Measurements from ENCODE around the gene HARBI1.

The HARBI1 gene, protein sequence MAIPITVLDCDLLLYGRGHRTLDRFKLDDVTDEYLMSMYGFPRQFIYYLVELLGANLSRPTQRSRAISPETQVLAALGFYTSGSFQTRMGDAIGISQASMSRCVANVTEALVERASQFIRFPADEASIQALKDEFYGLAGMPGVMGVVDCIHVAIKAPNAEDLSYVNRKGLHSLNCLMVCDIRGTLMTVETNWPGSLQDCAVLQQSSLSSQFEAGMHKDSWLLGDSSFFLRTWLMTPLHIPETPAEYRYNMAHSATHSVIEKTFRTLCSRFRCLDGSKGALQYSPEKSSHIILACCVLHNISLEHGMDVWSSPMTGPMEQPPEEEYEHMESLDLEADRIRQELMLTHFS

DNA sequence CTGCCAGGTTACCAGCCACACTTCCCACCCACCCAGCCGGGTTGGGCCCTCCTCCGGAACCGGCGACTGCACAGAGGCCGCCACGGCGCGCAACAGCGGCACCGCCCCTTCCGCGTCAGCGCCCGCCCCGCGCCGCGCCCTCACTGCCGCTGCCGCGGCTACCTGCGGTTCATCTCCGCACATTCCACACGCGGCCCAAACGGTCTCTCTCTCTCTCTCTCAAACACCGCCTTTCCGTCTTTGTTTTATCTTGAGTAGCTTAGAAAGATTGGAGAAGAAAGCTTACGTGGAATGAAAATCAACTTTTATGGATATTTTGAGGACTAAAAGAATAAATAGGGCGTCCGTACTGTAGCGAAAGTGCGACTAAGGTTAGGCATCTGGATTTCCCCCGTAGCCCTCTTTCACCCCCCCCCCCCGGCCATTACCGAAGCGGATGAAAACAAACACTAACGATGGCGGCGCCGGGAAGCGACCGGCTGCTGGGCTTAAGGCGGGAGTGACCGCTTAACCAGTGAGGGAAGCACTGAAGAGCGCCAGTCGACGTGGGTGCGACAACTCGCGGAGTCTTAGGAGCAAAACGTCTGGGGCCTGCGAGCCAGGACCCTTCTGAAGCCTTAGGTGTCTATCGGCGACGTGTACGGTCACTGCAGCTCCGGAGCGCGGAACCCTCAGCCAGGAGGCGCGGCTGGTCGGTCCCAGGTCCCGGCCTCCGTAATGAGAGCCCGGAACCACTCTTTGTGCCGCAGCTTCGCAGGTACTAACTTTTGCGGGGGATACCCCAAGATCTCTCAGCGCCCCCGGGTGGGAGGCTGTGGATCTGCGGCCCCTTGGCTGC is at the start of gene HARBI1, which contains the start of gene ATG13:
TSS of gene HARBI1 (minus strand) at position 94 of the 838 bp plus-strand sequence. CDS start 990 bp downstream, outside the sequence.
TSS of gene ATG13 (plus strand) at position 420 of the 838 bp plus-strand sequence. CDS start 26,739 bp downstream, outside the sequence.
- DNase-seq, result peak; percentile 20 to 97 (median 79)

DNA sequence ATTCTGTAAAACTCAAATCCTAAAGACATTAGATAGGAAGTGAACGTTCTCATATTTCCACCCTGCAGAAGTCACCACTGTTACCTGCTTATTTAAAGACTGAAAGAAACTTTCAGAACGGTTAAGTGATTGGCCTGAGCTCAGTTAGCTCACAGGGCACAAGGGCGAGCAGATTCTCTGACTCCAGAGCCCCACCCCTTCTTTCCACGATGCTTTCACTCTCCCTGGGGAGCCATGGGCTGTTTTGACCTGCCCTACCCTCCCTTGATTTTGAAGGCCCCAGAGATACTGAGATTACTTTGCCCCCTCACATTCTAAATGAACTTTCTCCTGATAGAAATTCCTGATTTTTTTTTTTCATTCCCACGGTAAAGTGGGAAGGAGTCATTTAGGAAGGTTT is 49.5 kb upstream of the HARBI1 start:
- no peak for DNase-seq

DNA sequence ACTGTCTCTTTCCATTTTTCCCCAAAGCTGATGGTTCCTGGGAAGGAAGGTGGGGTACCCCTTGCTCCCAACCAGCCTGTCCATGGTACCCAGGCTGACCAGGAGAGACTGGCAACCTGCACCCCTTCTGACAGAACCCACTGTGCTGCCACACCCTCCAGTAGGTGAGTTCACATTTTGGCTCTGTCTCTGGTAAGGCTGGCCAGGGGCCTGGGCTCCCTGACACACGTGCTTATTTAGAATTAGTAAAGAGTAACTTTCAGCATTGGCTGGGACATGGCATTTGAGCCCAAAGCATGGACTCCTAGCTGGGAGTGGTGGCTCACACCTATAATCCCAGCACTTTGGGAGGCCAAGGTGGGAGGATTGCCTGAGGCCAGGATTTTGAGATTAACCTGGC is 48.3 kb upstream of the HARBI1 start:
- DNase-seq, result no peak

DNA sequence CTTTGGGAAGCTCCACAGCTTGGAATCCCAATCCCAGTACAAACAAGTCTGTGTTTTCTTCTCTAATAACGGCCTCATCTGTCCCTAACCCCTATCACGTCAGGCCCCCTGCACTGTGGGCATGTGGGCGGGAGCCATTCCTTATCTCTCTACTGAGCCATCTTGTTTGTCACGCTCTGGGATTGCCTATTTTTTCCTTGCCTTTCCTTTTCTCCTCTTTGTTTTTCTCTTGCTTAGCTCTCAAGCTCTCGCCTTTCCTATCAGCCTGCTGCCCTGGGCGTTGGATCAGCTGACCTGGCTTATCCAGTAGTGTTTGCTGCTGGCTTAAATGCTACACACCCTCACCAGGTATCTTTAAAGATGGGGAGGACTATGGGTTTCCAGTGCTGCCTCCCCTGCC is 47.6 kb upstream of the HARBI1 start:
- no peak for DNase-seq

DNA sequence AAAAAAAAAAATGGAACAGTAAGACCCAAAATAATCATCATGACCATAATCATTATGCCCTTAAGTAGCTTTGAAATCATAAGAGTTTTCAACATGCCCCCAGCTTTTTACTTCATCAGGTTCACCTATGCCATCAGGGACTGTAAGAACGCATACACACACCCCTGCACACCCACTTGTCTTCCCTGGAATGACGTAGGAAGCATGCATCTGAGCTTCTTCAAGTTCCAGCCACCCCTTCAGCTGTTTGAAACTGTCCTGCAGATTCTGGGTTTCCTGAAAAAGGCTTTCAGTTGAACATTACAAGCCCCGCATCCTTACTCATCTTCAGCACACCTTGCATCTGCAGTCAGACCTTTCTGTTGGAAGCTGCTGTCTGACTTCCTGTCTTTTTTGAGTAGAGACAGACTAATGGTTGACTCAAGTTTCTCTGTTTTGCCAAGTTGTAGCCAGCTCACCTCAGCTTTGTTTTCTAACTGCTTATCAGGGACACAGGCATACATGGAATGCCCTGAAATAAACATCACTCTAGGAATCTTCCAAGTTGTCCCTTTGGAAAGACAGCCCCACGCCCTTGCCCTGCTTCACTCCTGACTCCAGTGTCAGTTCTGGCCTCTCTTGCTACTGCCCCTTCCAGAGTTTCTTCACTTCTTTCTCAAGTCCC is 46.4 kb upstream of the HARBI1 start:
- DNase-seq, result no peak

DNA sequence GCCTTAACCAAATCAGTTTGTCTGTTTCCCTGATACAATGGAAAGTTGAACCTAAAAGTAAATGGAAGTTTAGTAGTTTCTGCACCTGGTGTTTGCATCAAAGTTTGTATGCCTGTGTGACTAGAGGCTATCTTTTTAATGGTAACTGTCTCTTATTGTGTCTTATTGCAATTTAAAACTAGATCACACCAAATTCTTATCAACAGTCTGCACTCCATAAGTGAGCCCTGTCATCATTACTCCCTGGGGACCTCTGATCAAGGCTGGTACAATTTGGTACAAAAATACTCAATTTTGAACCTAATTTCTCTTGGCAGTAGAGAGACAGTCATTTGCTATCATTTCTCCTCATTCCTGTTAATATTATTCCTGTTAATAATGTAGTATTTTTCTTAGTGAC is 45.3 kb upstream of the HARBI1 start:
- no peak for DNase-seq

DNA sequence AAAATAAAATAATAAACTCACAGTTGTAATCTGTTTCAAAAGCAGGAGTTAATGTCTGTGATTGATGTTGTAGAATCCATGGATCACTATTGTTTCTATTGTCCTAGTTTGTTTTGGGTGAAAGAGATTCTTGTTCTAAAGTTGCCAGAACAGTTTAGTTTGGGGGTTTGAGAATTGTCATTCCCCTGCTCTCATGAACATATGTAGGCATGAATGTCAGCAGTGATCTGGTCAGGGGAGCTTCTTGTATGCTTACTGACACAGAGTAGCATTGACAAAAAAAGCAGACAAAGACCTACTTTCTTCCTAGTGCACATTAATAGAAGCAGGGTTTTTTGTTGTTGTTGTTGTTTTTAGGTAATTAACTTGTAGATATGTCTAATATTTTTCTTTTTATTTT is 44.8 kb upstream of the HARBI1 start:
- peak in 1 of 51 donors; percentile 50 for DNase-seq

DNA sequence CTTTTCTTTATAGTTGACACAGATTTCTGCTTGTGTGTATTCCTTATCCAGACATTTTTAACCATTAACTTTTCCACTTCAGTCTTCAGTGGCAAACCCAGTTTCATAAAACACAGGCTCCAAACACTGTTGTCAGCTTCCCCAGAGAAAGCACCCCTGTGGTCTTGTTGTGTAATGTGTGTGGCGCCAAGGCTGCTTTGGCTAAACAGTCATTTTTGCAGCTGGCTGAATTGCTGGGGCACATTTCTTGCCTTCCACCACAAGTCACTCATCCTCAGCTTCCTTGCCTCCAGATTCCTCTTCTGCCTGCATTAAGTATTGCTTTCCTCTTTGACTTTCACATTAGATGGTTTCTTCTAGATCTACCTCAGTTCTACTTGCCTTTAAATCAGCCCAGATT is 42.9 kb upstream of the HARBI1 start:
- DNase-seq, result peak in 1 of 51 donors; percentile 32

DNA sequence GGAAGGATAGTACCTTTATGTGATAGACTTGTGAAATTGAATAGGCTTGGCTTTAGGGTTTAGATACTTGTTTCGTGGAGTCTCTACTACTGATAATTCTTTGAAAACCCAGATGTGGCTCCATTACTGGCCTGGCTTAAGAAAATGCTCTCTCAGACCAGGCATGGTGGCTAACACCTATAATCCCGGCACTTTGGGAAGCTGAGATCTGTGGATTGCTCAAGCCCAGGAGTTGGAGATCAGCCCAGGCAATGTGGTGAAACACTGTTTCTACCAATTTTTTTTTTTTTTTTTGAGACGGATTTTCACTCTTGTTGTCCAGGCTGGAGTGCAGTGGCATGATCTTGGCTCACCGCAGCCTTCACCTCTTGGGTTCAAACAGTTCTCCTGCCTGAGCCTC is 41.2 kb upstream of the HARBI1 start:
- DNase-seq, result no peak

DNA sequence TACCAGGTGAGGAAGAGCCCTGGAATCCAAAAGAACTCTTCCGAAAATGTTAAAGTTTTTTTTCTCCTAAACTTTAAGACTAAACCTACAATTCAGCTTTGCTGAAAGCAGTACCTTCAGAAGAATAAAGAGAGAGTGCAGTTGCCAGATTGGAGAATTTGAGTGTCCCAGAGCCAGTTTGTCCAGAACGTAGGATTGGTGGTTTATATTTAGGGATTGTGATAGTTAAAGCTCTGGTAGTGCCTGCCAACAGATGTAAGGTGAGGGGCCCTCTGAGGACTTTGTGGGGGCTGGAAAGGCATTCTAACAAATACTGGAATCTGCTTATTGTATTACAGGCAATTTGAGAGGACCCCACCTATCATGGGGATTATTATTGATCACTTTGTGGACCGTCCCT is 40.2 kb upstream of the HARBI1 start:
- no peak for DNase-seq

DNA sequence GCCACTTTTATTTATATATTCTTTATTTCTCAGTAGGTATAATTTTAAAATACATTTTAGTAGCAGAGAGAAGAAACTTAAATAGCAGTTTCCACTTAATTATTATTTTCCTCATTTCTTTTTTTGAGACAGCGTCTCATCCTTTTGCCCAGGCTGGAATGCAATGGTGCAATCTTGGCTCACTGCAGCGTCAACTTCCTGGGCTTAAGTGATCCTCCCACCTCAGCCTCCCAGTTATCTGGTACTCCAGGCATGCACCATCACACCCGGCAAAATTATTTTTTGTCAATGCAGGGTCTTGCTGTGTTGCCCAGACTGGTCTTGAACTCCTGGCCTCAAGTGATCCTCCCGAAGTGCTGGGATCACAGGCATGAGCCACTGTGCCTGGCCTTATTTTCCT is 38.6 kb upstream of the HARBI1 start:
- DNase-seq, result no peak

DNA sequence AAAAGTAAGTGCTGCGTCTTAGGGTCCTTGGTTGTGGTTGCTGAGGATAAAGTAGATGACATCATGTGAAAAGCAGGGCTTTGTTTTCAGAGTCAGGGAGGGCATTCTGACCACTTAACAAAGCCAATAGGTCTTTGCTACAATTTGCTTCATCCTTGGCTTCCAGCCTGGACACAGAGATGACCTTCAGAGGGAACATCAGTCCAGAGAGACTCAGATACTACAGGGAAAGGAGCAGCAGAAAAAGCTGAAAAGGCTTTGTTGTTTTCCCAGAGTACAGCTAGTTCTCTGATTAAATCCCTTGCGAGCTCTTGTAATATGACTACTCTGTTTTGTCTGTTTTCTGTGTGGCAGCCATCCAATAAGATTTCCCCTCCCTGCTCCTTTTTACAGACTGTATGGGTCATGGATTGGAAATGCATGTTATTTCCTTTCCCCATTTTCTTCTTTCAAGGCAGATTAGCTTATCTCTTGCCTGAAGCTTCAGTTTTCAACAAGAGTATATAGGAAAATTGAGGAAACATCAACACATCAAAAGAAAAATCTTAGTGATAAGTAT is 32.2 kb upstream of the HARBI1 start:
- peak in 28 of 51 donors; percentile 10 to 90 (median 40) for DNase-seq

DNA sequence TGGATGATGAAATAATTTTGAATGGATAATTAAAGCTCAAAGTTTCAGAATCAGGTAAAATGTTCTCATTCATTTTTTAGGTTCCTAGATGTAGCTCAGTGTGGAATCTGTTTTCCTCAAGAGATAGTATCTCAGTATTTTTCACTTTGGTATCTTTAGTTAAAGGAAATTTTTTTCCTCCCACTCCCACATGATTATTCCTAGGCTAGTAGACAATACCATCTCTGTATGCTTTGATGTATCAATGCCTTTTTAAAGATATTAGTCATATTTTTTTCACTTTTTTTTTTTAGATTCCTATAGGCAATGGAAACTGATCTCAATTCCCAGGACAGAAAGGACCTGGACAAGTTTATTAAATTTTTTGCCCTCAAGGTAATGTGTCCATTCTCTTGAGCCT is 27.0 kb upstream of the HARBI1 start:
- DNase-seq, result no peak

DNA sequence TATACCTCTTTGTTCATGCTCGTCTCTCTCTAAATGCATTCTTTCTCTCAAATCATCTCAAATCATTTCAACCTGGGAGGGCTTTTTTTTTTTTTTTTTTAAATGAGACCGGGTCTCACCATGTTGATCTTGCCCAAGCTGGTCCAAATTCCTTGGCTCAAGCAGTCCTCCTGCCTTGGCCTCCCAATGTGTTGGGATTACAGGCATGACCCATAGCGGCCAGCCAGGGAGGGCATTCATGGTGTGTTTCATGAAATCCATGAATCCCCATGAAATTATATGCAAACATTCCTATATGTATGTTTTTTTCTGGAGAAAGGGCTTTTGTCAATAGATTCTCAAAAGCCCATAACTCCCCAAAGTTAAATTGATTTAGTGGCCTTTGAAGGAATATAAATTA is 26.5 kb upstream of the HARBI1 start:
- no peak for DNase-seq

DNA sequence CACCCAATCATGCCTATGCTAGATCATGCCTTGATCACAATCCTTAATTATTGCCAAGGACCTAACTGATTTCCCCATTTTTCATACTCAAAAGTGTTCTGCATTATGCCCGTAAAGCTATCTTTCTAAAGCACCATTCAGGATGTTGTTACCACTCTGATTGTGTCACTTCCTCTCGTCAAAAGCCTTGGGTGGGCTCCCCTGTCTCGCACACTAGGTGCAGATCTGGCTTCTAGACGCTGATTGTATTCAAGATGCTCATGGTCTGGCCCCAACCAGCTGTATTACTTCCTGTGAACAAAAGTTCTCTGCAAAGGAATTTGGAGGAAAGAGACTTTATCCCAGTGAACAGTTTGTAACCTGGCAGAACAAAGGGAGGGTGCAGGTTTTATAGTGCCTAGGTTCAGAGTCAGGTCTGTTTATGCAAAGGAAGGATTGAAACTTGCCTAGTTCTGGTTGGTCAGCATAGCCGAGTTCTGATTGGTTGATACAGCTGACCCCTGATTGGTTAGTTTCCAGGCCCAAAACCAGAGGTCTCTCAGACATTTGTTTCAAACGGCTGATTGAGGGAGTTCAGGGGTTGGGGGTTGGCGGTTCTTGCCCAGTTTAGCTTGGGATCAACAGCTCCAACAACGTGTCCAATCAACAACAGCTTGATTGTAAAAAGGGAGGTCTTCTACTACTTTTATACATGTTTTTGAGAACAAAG is 25.8 kb upstream of the HARBI1 start:
- no peak for DNase-seq

DNA sequence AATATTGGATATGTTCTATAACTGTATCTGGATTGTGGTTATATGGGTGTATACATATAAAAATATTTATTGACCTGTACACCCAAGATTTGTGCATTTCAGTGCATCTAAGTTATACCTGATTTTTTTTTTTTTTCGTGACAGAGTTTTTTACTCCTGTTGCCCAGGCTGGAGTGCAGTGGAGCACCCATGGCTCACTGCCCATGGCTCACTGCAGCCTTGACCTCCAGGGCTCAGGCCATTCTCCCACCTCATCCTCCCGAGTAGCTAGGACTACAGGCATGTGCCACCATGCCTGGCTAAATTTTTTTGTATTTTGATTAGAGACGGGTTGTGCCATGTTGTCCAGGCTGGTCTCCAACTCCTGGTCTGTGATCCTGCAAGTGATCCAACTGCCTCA is 24.6 kb upstream of the HARBI1 start:
- no peak for DNase-seq

DNA sequence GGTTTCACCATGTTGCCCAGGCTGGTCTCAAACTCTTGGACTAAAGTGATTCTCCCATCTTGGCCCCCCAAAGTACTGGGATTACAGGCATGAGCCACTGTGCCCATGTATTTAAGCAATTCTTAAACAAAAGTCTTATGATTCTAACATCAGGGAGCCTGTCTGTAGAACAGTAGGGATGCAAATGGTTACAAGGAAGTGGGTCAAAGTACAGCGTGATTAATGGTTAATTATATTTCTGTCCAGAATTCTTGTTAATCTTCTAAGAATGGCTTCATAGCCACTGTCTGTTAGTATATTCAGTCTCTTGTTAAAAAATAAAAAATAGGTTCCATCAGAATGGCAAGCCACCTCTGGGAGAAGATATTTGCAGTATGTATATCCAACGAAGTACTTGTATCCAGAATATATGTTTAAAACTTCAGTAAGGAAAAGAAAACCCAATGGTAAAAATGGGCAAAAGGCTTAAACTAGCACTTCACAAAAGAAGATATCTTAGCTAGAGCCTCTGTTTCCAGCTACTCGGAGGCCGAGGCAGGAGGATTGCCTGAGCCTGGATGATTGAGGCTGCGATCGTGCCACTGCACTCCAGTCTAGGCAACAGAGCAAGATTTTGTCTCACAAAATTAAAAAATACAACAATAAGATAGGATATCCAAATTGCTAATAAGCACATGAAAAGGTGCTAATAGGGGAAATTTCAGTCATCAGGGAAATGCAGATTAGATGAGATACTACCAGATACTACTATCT is 23.2 kb upstream of the HARBI1 start:
- DNase-seq, result no peak

DNA sequence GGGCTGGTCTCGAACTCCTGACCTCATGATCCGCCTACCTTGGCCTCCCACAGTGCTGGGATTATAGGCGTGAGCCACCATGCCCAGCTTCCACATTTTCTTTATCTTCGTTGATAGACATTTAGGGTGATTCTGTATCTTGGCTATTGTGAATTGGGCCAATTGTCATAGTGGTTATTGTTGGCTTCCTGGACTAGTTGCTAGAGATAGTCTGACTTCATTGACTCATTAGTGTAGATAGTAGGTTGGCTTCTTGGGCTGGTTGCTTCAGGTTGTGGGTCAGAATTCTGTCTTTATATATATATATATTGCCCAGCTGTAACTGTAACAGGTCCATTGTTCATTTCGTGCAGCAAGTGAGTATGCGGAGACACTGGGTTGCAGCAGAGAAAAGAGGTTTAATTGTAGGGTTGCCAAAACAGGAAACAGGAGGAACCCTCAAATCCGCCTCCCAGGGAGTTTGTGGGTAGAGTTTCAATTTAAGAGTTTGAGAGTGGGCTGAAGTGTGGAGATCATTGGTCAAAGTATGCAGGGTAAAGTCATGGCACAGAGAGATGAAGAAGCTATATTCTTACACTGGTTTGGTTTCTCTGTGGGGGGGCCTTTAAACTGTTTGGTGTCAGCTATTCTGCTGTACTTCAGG is 22.3 kb upstream of the HARBI1 start:
- DNase-seq, result no peak

DNA sequence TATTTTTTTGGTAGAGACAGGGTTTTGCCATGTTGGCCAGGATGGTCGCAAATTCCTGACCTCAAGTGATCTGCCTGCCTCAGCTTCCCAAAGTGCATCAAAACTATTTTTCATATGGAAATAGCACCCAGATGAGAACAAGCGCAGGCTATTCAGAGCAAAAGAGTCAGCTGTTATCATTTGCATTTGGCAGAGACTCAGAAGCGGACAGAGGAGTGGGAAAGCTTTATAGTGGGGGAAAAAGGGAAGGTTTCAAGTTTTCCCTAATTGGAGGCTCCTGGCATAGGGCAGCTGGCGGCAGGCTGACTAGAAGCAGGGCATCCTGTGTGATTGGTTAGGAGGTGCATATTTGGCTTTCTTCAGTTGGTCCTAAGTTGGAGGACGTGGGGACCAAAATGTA is 20.5 kb upstream of the HARBI1 start:
- peak in 8 of 51 donors; percentile 4 to 39 (median 24) for DNase-seq
